A673 (cell line): ENCODE results near the gene TIGD3. TPM values are rescaled to one million over a fixed set of nuclear protein-coding genes. Genes with fewer than 3 reads are reported as not detected.

ENCODE experiments used
- BruUV-seq: library from RNA; stranded (reverse); fragments of 400-500 nt; replicated peaks from 2 replicates; lab custom pipeline; 2021; lab: Mats Ljungman, UMichigan
- CTCF ChIA-PET: fragments of 300-600 bp; sonication (Branson Sonifier 250); formaldehyde crosslinking; loops from one replicate; lab custom pipeline; 2022; ENCODE audit warnings: antibody characterized with exemption; lab: Charles Lee
- POLR2A ChIA-PET: fragments of 300-600 bp; sonication (Branson Sonifier 250); formaldehyde crosslinking; loops from one replicate; lab custom pipeline; 2022; ENCODE audit warnings: antibody characterized with exemption; ENCODE audit not compliant: low non-redundant PET; lab: Charles Lee
- DNase-seq: peaks from one replicate; pipeline ENCODE4 v3.0.0-alpha.2; 2015; ENCODE audit warnings: low spot score
- H3K27ac ChIP-seq: fragments of 200-600 bp; sonication (generic); 2 replicates; pipeline ENCODE4 v1.5.1; 2016; ENCODE audit warnings: mixed run types, low read depth, mild to moderate bottlenecking, mixed read lengths, antibody characterized with exemption, low read length; ENCODE audit not compliant: poor library complexity, severe bottlenecking
- H3K27me3 ChIP-seq: fragments of 200-600 bp; sonication (generic); replicated peaks from 2 replicates; pipeline ENCODE4 v1.6.1; 2017; ENCODE audit warnings: mixed run types, low read depth, mild to moderate bottlenecking, mixed read lengths, antibody characterized with exemption, low read length; ENCODE audit not compliant: insufficient read depth, poor library complexity
- H3K36me3 ChIP-seq: fragments of 200-600 bp; sonication (generic); 2 replicates; pipeline ENCODE4 v1.6.1; 2016; ENCODE audit warnings: mixed run types, mild to moderate bottlenecking, mixed read lengths, antibody characterized with exemption, low read length; ENCODE audit not compliant: insufficient read depth, poor library complexity, severe bottlenecking
- H3K4me1 ChIP-seq: fragments of 200-600 bp; sonication (generic); 2 replicates; pipeline ENCODE4 v1.6.1; 2017; ENCODE audit warnings: mixed run types, mild to moderate bottlenecking, mixed read lengths, antibody characterized with exemption, low read length; ENCODE audit not compliant: insufficient read depth, poor library complexity, severe bottlenecking
- H3K4me3 ChIP-seq: fragments of 200-600 bp; sonication (generic); 2 replicates; pipeline ENCODE4 v1.5.1; 2016; ENCODE audit warnings: low read depth, mixed run types, mild to moderate bottlenecking, mixed read lengths, low read length; ENCODE audit not compliant: poor library complexity, severe bottlenecking
- H3K9me3 ChIP-seq: fragments of 200-600 bp; sonication (generic); 2 replicates; pipeline ENCODE4 v1.6.1; 2016; ENCODE audit warnings: mixed run types, low read depth, mild to moderate bottlenecking, mixed read lengths, antibody characterized with exemption, low read length; ENCODE audit not compliant: poor library complexity, severe bottlenecking
- CTCF ChIP-seq: fragments of 300-800, 200-600 bp; sonication (generic); conservative IDR thresholded peaks from 2 replicates; pipeline ENCODE4 v1.5.1; 2017; ENCODE audit warnings: low read depth, mild to moderate bottlenecking, antibody characterized with exemption, low read length, moderate library complexity, mixed read lengths
- EZH2 ChIP-seq: fragments of 200-600 bp; sonication (generic); IDR thresholded peaks from 2 replicates; pipeline ENCODE4 v1.6.1; 2017; ENCODE audit warnings: borderline replicate concordance, low read depth, mild to moderate bottlenecking, mixed read lengths, antibody characterized with exemption, low read length; ENCODE audit not compliant: poor library complexity, severe bottlenecking
- intact Hi-C: fragments of 100-400 bp; cut with micrococcal nuclease; formaldehyde crosslinking; loops from one replicate; pipeline ENCODE4 v1.10.0; 2022; ENCODE audit not compliant: unreplicated experiment
- total RNA-seq: library from RNA; stranded (reverse); gene quantifications from 2 replicates; pipeline ENCODE4 v1.2.3, GENCODE V29; 2021

TIGD3 gene
- total RNA-seq, 1 experiment from 2014 or later = 2.3 TPM

- intact Hi-C loops = loop anchor here (5.0 to 10.0 kb wide), 2 partner anchors 114 to 472 kb away; partner anchors contain the start of gene CDC42BPG
- no peaks in the 10 kb centered on the region for H3K36me3 ChIP-seq
- no peaks in the 10 kb centered on the region for H3K9me3 ChIP-seq
- no peak overlapping the region for H3K27ac ChIP-seq
- ChIA-PET CTCF (interaction anchor here (0.6 to 3.7 kb wide), 9 partner anchors 14 to 175 kb away, joined by 3 to 34 read pairs (median 5); partner anchors contain the start of genes DPF2 and POLA2), POLR2A (no interaction called here)
- DNase-seq = no peak
- peaks cover 9% of the 10 kb centered on the region for H3K4me1 ChIP-seq
- no peaks in the 10 kb centered on the region for H3K27me3 ChIP-seq
- no TSS peak for BruUV-seq
- TF ChIP-seq CTCF (no peak), EZH2 (no peak)
- H3K4me3 ChIP-seq = peak overlapping the region; percentile 80
These were observed 38.1 kb upstream of the TIGD3 start for GRCh38 chr11:65316227-65317024.

- Histone ChIP-seq H3K4me1 (peaks cover 9% of the 10 kb centered on the region), H3K27ac (no peak overlapping the region), H3K36me3 (no peaks in the 10 kb centered on the region), H3K9me3 (no peaks in the 10 kb centered on the region), H3K4me3 (no peak overlapping the region), H3K27me3 (no peaks in the 10 kb centered on the region)
- CTCF ChIA-PET = interaction anchor here (0.6 to 3.7 kb wide), 6 partner anchors 13 to 175 kb away, joined by 3 to 34 read pairs (median 8); partner anchors contain the start of gene DPF2
- TF ChIP-seq EZH2 (no peak), CTCF (no peak)
- no TSS peak for BruUV-seq
- intact Hi-C loops = loop anchor here (5.0 to 10.0 kb wide), 2 partner anchors 115 to 472 kb away; partner anchors contain the start of gene CDC42BPG
- DNase-seq = peak; percentile 43
- POLR2A ChIA-PET = no interaction called here
These were observed 37.3 kb upstream of the TIGD3 start for GRCh38 chr11:65317025-65317786.

- DNase-seq = no peak
- ChIA-PET POLR2A (no interaction called here), CTCF (no interaction called here)
- no TSS peak for BruUV-seq
- Histone ChIP-seq H3K27me3 (no peaks in the 10 kb centered on the region), H3K27ac (no peak overlapping the region), H3K4me1 (peaks cover 9% of the 10 kb centered on the region), H3K9me3 (no peaks in the 10 kb centered on the region), H3K4me3 (no peak overlapping the region), H3K36me3 (no peaks in the 10 kb centered on the region)
- intact Hi-C loops = no loop called here
- no peak for TF ChIP-seq EZH2
- TF ChIP-seq CTCF = no peak
These were observed 34.0 kb upstream of the TIGD3 start for GRCh38 chr11:65320386-65321075.
